CD4-positive, alpha-beta T cell treated with Interferon gamma for 1 hour (primary cell): ENCODE data around the gene GMPR2.
A peak's percentile ranks its signal among the peaks of the same experiment; 100 is the strongest.
"Not testable (repeated sequence)": the region's sequence is repeated elsewhere in the genome, so short reads cannot be mapped to it uniquely, and the experiment has no call there.

ENCODE experiments used
- DNase-seq: peaks from one replicate; pipeline ENCODE4 v3.0.0-alpha.2; 2020

GMPR2 gene

GRCh38 chr14:24203249-24203886, 29.4 kb upstream of the GMPR2 start:
- DNase-seq, result not testable (repeated sequence)

DNA sequence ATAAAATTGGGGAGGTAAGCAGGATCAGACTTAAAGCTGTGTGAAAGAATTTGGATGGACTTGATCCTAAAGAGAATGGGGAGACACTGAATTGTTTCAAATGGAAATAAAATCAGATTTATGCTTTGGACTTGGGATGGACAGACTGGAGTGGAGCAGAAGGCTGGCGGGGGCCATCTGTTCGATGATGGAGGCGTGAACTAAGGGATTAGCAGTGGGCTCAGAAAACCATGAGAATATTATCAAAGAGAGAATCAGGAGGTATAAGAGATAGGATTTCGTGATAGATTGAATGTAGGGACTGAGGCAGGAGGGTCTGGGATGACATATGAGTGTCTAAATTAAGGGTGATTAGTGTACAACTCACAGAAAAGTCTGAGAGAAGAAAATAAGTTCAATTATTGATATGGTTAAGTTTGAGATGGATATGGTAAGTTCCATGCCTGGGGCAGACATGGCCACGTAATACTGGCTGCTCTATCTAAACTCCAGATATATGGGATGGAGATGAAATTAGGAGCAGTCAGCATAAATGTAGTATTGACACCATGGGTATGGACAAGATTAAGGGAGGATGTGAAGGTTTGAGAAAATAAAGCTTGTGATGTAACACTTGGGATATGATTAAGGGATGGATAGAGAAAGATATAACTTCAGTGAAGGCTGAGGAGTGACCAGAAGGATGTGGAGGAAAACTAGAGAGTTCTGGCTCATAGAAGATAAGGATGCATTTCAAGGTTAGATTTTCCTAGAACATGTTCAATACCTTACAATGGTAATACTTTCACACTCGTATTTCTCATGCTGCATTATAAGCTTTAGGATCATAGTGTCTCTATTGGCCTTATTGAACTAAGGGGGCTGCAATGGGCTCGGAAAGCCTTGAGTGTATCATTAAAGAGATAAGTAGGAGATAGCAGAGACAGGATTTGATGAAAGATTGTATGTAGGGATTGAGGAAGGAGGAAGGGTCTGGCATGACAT, 28.3 kb upstream of the GMPR2 start:
- no peak for DNase-seq

- no peak for DNase-seq
Measured at GRCh38 chr14:24206260-24207103, 26.2 kb upstream of the GMPR2 start.

DNA sequence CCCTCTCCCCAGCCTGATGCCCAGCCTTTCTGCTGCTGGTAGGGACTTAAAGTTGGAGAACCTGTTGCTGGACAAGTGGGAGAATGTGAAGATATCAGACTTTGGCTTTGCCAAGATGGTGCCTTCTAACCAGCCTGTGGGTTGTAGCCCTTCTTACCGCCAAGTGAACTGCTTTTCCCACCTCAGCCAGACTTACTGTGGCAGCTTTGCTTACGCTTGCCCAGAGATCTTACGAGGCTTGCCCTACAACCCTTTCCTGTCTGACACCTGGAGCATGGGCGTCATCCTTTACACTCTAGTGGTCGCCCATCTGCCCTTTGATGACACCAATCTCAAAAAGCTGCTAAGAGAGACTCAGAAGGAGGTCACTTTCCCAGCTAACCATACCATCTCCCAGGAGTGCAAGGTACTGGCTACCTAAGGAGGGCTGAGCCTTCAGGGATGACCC, 25.6 kb upstream of the GMPR2 start:
- peak; percentile 36 for DNase-seq

DNA sequence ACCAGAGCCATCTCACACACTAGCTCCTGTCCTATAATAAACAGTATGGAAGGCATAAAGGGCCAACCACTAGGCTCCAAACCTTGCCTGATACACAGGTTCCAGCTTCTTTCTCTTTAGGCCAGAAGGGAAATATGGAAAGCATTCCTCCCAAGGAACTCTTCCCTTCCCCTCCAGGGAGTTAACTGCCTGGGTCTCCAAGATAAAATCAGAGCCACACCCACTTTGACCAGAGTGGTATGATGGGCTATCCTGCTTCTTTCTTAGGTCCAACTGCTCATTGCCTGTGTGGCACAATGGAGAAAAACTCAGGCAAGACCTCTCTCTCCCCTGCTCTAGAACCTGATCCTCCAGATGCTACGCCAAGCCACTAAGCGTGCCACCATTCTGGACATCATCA, 25.1 kb upstream of the GMPR2 start:
- no peak for DNase-seq

- DNase-seq, result no peak
Measured at GRCh38 chr14:24211311-24211710, 21.4 kb upstream of the GMPR2 start.

DNA sequence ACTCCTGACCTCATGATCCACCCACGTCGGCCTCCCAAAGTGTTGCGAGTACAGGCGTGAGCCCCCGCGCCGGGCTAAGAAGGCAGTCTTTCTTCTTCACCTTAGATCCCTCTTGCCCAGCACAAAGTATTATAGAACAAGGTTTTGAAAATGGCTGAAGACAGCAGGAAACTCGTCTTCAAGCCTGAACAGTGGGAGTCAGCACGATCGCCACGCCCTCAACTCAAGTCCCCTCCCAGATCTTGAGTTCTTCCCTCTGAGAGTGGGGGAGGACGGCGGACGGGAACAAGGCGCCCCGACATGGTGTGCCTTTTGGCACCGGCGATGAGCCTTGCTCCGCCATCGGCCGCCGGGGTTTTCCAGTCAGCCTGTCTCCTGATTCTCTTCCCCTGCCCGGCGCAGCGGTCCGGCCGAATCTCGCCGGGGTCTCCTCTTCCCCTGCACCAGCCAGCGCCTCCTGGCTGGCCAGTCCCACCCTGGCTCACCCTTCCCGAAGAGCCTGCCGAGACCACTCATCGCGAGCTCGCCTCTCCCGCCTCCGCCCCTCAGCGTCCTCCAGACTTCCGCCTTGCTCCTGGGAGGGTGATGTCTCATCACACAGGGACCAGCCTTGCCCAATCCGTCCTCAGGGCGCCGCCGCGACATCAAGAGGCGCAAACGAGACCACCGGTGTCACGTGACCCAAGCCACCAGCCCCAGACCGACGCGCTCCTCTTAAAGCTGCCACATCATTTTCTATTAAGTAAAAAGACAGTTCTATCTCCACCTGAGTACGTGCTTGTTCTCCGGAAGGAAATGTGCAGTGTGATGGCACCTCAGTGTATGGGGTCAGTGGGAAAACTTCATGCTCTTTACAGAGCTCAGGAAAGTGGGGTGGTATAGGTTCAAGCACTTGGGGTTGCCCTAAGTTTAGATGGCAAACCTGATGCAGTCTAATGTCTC, 19.5 kb upstream of the GMPR2 start, which contains the start of gene CHMP4A:
TSS of gene CHMP4A (minus strand) at position 565 of the 942 bp plus-strand sequence. CDS start at position 516, 49 bp downstream.
- DNase-seq, result peak; percentile 97

GRCh38 chr14:24213866-24214662, 18.7 kb upstream of the GMPR2 start:
- no peak for DNase-seq

DNA sequence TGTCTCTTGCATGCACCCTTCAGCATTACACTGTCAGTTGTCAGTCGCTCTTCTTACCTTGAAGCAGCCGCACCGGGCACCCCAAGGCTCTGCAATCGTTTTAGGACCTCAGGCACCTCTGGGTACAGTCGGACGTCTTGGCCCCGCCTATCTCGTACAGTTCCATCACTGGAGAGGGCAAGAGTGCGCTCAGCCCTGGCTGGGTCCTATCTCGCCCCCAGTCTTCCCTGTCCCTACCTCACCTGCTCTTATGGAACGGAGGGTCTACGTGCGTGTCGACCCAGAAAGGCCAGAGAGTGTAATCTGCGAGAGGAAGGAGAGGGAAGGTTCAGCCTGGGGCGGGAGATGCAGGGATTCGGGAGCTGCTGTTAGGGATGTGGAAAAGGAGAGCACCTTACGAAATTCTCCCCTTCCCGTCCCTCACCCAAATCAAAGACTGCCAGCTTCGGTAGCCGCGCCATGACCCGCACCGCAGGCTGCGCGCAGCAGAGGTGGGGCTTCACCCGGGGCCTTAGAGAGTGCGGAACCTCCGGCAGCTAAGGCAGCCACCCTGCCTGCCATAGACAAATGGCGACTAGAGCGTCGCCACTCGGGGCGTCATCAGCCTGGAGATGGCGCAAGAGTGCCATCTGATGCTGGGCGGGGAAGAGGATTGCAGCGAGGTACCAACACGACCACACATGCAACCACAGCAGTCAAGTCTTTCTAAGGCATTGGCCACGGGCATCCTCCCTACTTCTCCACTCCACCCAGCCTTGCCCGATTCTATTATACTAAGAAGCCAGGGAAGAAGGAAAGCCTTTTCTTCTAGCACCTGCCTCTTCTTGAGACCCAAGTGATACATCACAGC, 17.0 kb upstream of the GMPR2 start, which contains the start of gene MDP1:
TSS of gene MDP1 (minus strand) at position 572 of the 850 bp plus-strand sequence. CDS start at position 461, 111 bp downstream.
- DNase-seq, result peak; percentile 90

DNA sequence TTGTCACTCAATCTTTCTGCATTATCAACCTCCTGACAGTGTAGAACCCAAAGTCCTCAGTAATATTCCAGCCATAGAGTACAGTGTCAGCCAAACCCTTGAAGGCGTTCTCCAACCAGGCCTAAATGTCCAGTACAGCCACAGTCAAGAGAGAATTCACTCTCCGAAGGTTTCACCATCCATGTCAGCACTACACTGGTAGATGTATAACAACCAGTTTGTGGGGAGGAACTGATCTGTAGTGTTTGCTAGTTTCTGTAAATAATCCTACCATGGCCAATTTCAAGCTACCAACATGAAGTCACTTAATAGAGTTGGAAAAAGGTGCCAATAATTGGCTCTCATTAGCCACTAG, 16.4 kb upstream of the GMPR2 start:
- DNase-seq, result no peak

DNA sequence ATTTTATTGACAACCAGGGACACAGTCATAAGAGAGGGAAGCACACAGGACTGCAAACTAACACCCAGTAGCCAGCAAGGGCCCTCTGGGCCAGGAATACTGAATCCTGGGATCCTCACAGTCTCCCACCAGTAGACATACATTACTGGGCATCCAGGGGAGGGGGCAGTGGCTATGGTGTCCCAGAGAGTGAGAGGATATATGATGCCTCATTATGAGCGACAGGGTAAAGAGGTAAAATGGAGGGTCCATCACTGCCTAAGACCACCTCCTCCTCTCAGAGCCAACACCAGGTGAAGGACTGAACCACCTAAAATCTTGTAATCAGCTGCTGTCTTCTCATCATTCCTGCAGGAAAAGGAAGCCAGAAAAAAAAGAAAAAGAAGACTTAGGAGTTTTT, 15.9 kb upstream of the GMPR2 start:
- not testable (repeated sequence) for DNase-seq

- no peak for DNase-seq
Measured at GRCh38 chr14:24219080-24219479, 13.6 kb upstream of the GMPR2 start.

DNA sequence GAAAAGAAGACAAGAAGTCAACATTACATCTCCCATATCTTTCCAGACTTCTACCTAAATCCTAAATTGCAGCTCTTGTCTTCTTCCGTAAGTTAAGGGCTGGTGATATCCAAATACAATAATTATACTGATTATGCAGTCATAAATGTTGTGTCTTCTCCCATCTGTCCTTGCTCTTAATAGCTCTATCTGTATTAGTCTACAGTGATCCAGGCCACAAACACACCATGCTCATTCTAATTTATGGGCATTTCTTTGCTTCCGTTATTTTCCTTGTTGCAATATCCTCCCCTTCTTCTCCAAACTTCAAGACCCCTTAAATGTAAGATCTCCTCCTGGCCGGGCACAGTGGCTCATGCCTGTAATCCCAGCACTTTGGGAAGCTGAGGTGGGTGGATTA, 13.2 kb upstream of the GMPR2 start:
- DNase-seq, result no peak

- DNase-seq, result not testable (repeated sequence)
Measured at GRCh38 chr14:24222987-24223386, 9.7 kb upstream of the GMPR2 start.

GRCh38 chr14:24224618-24225071, 8.1 kb upstream of the GMPR2 start:
- no peak for DNase-seq

- no peak for DNase-seq
Measured at GRCh38 chr14:24226473-24226872, 6.3 kb upstream of the GMPR2 start.

DNA sequence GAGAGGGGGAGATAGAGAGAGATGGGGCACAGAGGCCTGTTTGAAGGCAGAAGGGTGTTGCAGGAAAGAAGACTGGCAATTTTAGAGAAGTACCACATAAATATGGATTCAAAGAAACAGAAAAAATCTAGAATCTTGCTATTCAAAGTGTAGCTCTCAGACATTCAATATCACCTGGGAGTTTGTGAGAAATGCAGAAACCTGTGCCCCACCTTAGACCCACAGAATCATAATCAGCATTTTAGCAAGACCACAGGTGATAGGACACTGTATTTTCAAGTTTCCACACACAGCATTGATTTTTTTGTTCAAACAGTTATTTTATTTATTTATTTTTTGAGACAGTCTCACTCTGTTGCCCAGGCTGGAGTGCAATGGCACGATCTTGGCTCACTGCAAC, 3.8 kb upstream of the GMPR2 start:
- DNase-seq, result no peak

- no peak for DNase-seq
Measured at GRCh38 chr14:24231263-24232120, 1.2 kb upstream of the GMPR2 start.
